Esophagus squamous epithelium (tissue), 5 donors: ENCODE results near the gene FCAR. TPM values are rescaled to one million over a fixed set of nuclear protein-coding genes. Genes with fewer than 3 reads are reported as not detected.

ENCODE experiments used
- DNase-seq: peaks from one replicate; lab custom pipeline; 2025; lab: John Stamatoyannopoulos, UW
- H3K27ac ChIP-seq, 4 donors: fragments of 200-600 bp; sonication (generic); one replicate each; pipeline ENCODE4 v1.5.1; 2016 to 2019; ENCODE audit warnings: mild to moderate bottlenecking in 1 of 4
- H3K27me3 ChIP-seq, 4 donors: fragments of 200-600 bp; sonication (generic); 1 replicate in 3 of 4; 2 replicates in 1 of 4; pipeline versions ENCODE4 v1.5.1 to v1.6.0; 2017 to 2021; ENCODE audit warnings: antibody characterized with exemption in 1 of 4
- H3K36me3 ChIP-seq, 3 donors: fragments of 200-600 bp; sonication (generic); one replicate each; pipeline ENCODE4 v1.5.1; 2016 to 2019
- H3K4me1 ChIP-seq, 3 donors: fragments of 200-600 bp; sonication (generic); one replicate each; pipeline ENCODE4 v1.5.1; 2017 to 2019
- H3K4me3 ChIP-seq, 4 donors: fragments of 200-600 bp; sonication (generic); 1 replicate in 3 of 4; 2 replicates in 1 of 4; pipeline ENCODE4 v1.5.1; 2016 to 2019; ENCODE audit warnings: mild to moderate bottlenecking in 2 of 4, moderate library complexity in 1 of 4
- H3K9me3 ChIP-seq, 3 donors: fragments of 200-600 bp; sonication (generic); one replicate each; pipeline ENCODE4 v1.5.1; 2016 to 2019
- POLR2A ChIP-seq, 4 donors: fragments of 450-650 bp; IDR thresholded peaks; one replicate each; pipeline ENCODE4 v1.6.1; 2017; ENCODE audit warnings: antibody characterized with exemption in 4 of 4, mild to moderate bottlenecking in 4 of 4, moderate library complexity in 3 of 4
- WGBS, 2 donors: methylation state at CpG; one replicate each; pipeline ENCODE4 v1.1.5; 2018; 5-methylcytosine and 5-hydroxymethylcytosine counted together
- intact Hi-C: fragments of 100-400 bp; cut with DNase I; formaldehyde crosslinking; loops from one replicate; pipeline ENCODE4 v1.15.0; 2022
- total RNA-seq, 4 donors: library from RNA; depleted of rRNA; stranded (reverse); fragments of >200 nt; gene quantifications; one replicate each; pipeline ENCODE4 v1.1.0, GENCODE V29; 2016
- TF ChIP-seq, protein P1 (sequence below), 6 experiments: fragments of 450-650 bp in 4 of 6; fragments of 200-600 bp in 2 of 6; sonication (generic) in 2 of 6; IDR thresholded peaks; one replicate each; pipeline ENCODE4 v1.5.1; 2016 to 2019; ENCODE audit warnings: antibody characterized with exemption in 6 of 6, mild to moderate bottlenecking in 4 of 6, moderate library complexity in 4 of 6
- donor health status: DM: yes; HTN: yes; CAD: no.

Gene FCAR
- total RNA-seq, 4 donors from 2014 or later, result 0.41 to 0.61 TPM; not detected in 2

GRCh38 chr19:54875506-54875905 is 1.5 kb downstream of the FCAR start:
- Histone ChIP-seq H3K4me1 (no peaks in the 10 kb centered on the region), H3K9me3 (no peaks in the 10 kb centered on the region), H3K27me3 (peaks cover 0 to 2% (median 0%) of the 10 kb centered on the region in 4 donors), H3K4me3 (no peak overlapping the region), H3K36me3 (no peaks in the 10 kb centered on the region), H3K27ac (no peak overlapping the region)
- WGBS, 2 donors, result 50 to 56% methylated on average over 2 of the region's 2 CpGs
- DNase-seq, result no peak
- TF ChIP-seq POLR2A (IDR thresholded peaks at IDR 0.05), result no peak
- TF ChIP-seq, protein P1, sequence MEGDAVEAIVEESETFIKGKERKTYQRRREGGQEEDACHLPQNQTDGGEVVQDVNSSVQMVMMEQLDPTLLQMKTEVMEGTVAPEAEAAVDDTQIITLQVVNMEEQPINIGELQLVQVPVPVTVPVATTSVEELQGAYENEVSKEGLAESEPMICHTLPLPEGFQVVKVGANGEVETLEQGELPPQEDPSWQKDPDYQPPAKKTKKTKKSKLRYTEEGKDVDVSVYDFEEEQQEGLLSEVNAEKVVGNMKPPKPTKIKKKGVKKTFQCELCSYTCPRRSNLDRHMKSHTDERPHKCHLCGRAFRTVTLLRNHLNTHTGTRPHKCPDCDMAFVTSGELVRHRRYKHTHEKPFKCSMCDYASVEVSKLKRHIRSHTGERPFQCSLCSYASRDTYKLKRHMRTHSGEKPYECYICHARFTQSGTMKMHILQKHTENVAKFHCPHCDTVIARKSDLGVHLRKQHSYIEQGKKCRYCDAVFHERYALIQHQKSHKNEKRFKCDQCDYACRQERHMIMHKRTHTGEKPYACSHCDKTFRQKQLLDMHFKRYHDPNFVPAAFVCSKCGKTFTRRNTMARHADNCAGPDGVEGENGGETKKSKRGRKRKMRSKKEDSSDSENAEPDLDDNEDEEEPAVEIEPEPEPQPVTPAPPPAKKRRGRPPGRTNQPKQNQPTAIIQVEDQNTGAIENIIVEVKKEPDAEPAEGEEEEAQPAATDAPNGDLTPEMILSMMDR (IDR thresholded peaks at IDR 0.05), result no peak
- intact Hi-C loops, result no loop called here

DNA sequence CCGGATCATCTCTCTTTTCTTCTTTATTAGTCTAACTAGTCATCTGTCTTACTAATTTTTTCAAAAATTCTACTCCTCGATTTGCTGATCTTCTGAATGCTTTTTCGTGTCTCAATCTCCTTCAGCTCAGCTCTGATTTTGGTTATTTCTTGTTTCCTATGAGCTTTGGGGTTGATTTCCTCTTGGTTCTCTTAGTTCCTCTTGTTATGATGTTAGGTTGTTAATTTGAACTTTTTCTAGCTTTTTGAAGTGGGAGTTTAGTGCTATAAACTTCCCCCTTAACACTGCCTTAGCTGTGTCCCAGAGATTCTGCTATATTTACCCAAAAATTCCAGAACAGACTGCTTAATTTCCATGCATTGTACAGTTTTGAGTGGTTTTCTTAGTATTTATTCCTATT is 3.4 kb downstream of the FCAR start:
- no peaks in the 10 kb centered on the region for H3K9me3 ChIP-seq
- no peaks in the 10 kb centered on the region for H3K36me3 ChIP-seq
- TF ChIP-seq POLR2A (IDR thresholded peaks at IDR 0.05), result no peak
- TF ChIP-seq, protein P1 (IDR thresholded peaks at IDR 0.05), result no peak
- H3K4me1 ChIP-seq, result no peaks in the 10 kb centered on the region
- no peak overlapping the region for H3K27ac ChIP-seq
- peaks cover 0 to 21% (median 0%) of the 10 kb centered on the region in 4 donors for H3K27me3 ChIP-seq
- no peak overlapping the region for H3K4me3 ChIP-seq
- 48 to 56% methylated on average over 3 of the region's 3 CpGs for WGBS, 2 donors
- DNase-seq, result no peak
- intact Hi-C loops, result no loop called here

DNA sequence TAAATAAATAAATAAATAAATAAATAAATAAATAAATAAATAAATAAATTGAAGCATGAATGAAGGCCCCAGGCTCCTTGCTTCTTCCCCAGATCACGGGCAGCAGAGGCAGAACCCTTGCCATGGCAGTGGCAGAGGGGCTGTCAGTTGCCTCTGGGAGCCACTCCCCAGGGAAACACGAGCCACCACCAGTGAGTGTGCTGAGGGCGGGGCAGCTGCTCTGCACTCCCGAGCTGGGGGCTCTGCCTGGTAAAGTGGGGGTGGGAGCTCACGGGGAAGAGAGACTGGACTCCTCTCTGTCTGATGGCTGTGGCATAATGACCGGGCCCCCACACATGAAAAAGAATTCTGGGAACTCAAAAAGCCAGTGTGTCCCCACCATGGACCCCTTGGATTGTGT is 7.8 kb downstream of the FCAR start:
- no peaks in the 10 kb centered on the region for H3K9me3 ChIP-seq
- intact Hi-C loops, result no loop called here
- 41 to 100% methylated on average over 1 to 6 of the region's 6 CpGs for WGBS, 2 donors
- TF ChIP-seq POLR2A (IDR thresholded peaks at IDR 0.05), result no peak
- TF ChIP-seq, protein P1 (IDR thresholded peaks at IDR 0.05), result no peak
- H3K4me3 ChIP-seq, result no peak overlapping the region
- H3K36me3 ChIP-seq, result no peaks in the 10 kb centered on the region
- DNase-seq, result no peak
- no peak overlapping the region for H3K27ac ChIP-seq
- peaks cover 0 to 40% (median 0%) of the 10 kb centered on the region in 4 donors for H3K27me3 ChIP-seq
- no peaks in the 10 kb centered on the region for H3K4me1 ChIP-seq

GRCh38 chr19:54882758-54883157 is 8.7 kb downstream of the FCAR start:
- intact Hi-C loops, result no loop called here
- Histone ChIP-seq H3K27me3 (peaks cover 0 to 47% (median 0%) of the 10 kb centered on the region in 4 donors), H3K4me1 (no peaks in the 10 kb centered on the region), H3K36me3 (no peaks in the 10 kb centered on the region), H3K9me3 (no peaks in the 10 kb centered on the region), H3K4me3 (no peak overlapping the region), H3K27ac (no peak overlapping the region)
- no peak for TF ChIP-seq POLR2A (IDR thresholded peaks at IDR 0.05)
- TF ChIP-seq, protein P1 (IDR thresholded peaks at IDR 0.05), result no peak
- 39 to 45% methylated on average over 7 of the region's 7 CpGs for WGBS, 2 donors
- no peak for DNase-seq

- intact Hi-C loops, result no loop called here
- no peaks in the 10 kb centered on the region for H3K4me1 ChIP-seq
- H3K4me3 ChIP-seq, result no peak overlapping the region
- H3K36me3 ChIP-seq, result no peaks in the 10 kb centered on the region
- TF ChIP-seq POLR2A (IDR thresholded peaks at IDR 0.05), result no peak
- TF ChIP-seq, protein P1 (IDR thresholded peaks at IDR 0.05), result no peak
- 40 to 62% methylated on average over 1 to 4 of the region's 9 CpGs for whole genome bisulfite sequencing, 2 donors
- H3K27me3 ChIP-seq, result peaks cover 0 to 47% (median 0%) of the 10 kb centered on the region in 4 donors
- H3K27ac ChIP-seq, result no peak overlapping the region
- H3K9me3 ChIP-seq, result no peaks in the 10 kb centered on the region
- DNase-seq, result no peak
Observed at GRCh38 chr19:54883228-54883627, 9.2 kb downstream of the FCAR start.
